Skeletal muscle tissue (tissue), 4 donors: ENCODE measurements around the gene NCF2. TPM values are rescaled to one million over a fixed set of nuclear protein-coding genes. Genes with fewer than 3 reads are reported as not detected.
A peak's percentile ranks its signal among the peaks of the same experiment; 100 is the strongest.
"Not testable (repeated sequence)": the region's sequence is repeated elsewhere in the genome, so short reads cannot be mapped to it uniquely, and the experiment has no call there.

Experiments used
- H3K27ac ChIP-seq: one replicate; pipeline ENCODE4 v1.7.0; 2013; ENCODE audit warnings: mild to moderate bottlenecking, low read depth, low read length, inconsistent platforms
- H3K27me3 ChIP-seq, 3 donors: one replicate each; pipeline ENCODE4 v1.7.0; 2013; ENCODE audit warnings: low read length in 3 of 3; ENCODE audit not compliant: control insufficient read depth in 3 of 3, insufficient read depth in 3 of 3
- H3K36me3 ChIP-seq, 3 donors: one replicate each; pipeline ENCODE4 v1.7.0; 2013; ENCODE audit warnings: low read length in 3 of 3; ENCODE audit not compliant: control insufficient read depth in 3 of 3, insufficient read depth in 3 of 3
- H3K4me1 ChIP-seq, 3 donors: one replicate each; pipeline ENCODE4 v1.7.0; 2013; ENCODE audit warnings: low read length in 3 of 3, mild to moderate bottlenecking in 3 of 3; ENCODE audit not compliant: control insufficient read depth in 3 of 3, insufficient read depth in 3 of 3
- H3K4me3 ChIP-seq, 3 donors: one replicate each; pipeline ENCODE4 v1.7.0; 2013; ENCODE audit warnings: low read length in 3 of 3
- H3K9ac ChIP-seq, 3 donors: one replicate each; pipeline ENCODE4 v1.7.0; 2013; ENCODE audit warnings: low read length in 3 of 3, mild to moderate bottlenecking in 3 of 3, moderate library complexity in 2 of 3, low read depth in 1 of 3
- H3K9me3 ChIP-seq, 3 donors: one replicate each; pipeline ENCODE4 v1.7.0; 2013; ENCODE audit warnings: low read length in 3 of 3; ENCODE audit not compliant: control insufficient read depth in 3 of 3
- total RNA-seq: library from RNA; depleted of rRNA; stranded (reverse); fragments of >200 nt; gene quantifications from one replicate; pipeline ENCODE4 v1.2.3, GENCODE V29; 2014
- donor health status: Osteomylitis.

The NCF2 gene
- total RNA-seq, 1 donor from 2014 or later = 8.9 TPM

DNA sequence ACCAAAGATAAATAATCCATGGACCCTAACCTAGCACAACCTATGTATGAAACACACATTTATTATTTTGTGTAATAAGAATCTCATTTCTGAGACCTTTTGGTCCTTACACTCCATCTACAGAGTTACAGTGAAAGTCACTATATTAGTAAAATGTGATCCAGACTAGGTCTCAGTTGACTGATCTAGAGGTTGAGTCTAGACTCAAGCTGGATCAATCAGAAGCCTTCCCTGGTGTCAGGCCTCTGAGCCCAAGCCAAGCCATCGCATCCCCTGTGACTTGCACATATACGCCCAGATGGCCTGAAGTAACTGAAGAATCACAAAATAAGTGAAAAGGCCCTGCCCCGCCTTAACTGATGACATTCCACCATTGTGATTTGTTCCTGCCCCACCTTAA lies 22.7 kb upstream of the NCF2 start:
- not testable (repeated sequence) for H3K27me3 ChIP-seq, H3K27ac ChIP-seq, H3K9me3 ChIP-seq, H3K9ac ChIP-seq, H3K4me3 ChIP-seq, H3K36me3 ChIP-seq
- H3K4me1 ChIP-seq = peaks cover 0 to 11% (median 2%) of the 10 kb centered on the region in 3 donors

- Histone ChIP-seq H3K27me3 (no peaks in the 10 kb centered on the region), H3K9ac (no peak overlapping the region), H3K36me3 (no peaks in the 10 kb centered on the region), H3K4me1 (peaks cover 0 to 11% (median 2%) of the 10 kb centered on the region in 3 donors), H3K9me3 (no peaks in the 10 kb centered on the region), H3K4me3 (no peak overlapping the region), H3K27ac (no peak overlapping the region)
These were observed 22.1 kb upstream of the NCF2 start for GRCh38 chr1:183612407-183612806.

DNA sequence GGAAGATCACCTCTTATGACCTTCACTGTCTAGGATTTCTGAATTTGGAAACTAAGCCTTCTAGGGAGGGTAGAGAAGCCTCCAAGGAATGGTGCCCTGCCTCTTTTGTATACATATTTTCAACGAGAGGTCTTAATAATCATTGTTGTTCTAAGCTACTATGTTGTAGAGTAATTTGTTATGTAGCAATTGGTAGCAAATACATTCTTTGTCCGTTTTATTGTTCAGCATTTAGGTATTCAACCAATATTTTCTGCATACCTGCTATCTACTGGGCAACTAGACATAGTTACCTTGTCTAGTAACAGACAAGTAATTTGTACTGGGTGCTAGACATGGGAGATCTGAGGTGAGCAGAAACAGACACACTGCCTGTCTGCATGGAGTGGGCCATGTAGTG lies 20.8 kb upstream of the NCF2 start:
- H3K27me3 ChIP-seq = no peaks in the 10 kb centered on the region
- H3K36me3 ChIP-seq = no peaks in the 10 kb centered on the region
- H3K4me3 ChIP-seq = no peak overlapping the region
- H3K4me1 ChIP-seq = peaks cover 0 to 11% (median 2%) of the 10 kb centered on the region in 3 donors
- H3K9ac ChIP-seq = no peak overlapping the region
- no peaks in the 10 kb centered on the region for H3K9me3 ChIP-seq
- no peak overlapping the region for H3K27ac ChIP-seq

DNA sequence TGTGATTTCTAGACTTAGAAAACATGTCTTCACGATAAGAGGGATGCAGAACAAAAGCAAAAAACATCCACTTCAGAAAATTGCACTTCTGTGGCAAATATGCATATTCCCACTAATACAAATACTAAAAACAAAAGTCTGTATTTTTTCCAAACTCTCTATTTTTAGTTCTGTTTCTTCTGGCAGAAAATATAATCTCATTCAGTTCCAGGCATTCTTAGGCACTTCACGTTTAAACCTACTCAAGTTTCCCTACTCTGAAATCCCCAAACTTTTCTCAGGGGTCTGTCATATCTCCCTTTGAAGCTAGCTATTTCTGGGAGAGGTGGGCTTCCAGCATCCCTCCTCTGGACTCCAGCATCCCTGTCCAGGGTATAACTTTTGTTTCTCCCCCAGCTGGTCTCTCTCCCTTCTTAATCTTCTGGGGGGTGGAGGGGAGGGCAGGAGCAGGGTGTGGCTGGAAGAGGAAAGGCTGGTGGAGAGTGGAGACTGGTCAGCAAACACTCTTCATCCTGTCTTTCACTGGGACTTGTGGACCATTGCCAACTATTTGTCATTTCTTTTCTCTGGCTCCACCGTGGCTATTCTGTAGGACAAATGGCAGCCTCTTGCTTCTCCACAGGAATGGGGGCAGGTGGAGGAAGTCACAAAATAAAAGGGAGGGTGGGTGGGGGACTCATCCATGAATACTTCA lies 19.6 kb upstream of the NCF2 start:
- Histone ChIP-seq H3K9me3 (no peaks in the 10 kb centered on the region), H3K27ac (peak overlapping the region; percentile 32), H3K36me3 (no peaks in the 10 kb centered on the region), H3K4me3 (no peak overlapping the region), H3K9ac (no peak overlapping the region), H3K4me1 (peaks cover 0 to 11% (median 2%) of the 10 kb centered on the region in 3 donors), H3K27me3 (no peaks in the 10 kb centered on the region)

DNA sequence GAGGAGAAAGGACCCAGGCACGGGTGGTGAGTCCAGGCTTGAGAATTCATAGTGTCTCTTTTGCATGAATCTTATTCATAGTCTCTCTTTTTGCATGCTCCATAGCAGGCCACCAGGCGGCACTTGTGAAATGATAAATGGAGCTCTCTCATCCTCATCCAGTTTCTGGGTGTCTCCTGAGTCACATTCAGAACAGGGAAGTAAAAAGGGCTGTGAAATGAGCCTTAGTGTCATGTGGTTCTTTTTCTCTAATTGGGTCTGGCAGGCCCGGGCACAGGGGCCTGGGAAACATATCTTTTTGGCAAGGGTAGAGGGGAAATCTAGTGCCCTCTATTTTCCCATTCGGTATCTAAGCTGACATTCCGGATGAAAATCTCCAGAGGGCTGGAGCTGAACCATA lies 19.1 kb upstream of the NCF2 start:
- Histone ChIP-seq H3K36me3 (no peaks in the 10 kb centered on the region), H3K4me1 (peaks cover 0 to 11% (median 2%) of the 10 kb centered on the region in 3 donors), H3K9me3 (no peaks in the 10 kb centered on the region), H3K27me3 (no peaks in the 10 kb centered on the region), H3K4me3 (peak overlapping the region in 1 of 3 donors; percentile 30), H3K9ac (peak overlapping the region in 1 of 3 donors; percentile 33), H3K27ac (peak overlapping the region; percentile 32)

- Histone ChIP-seq H3K9me3 (no peaks in the 10 kb centered on the region), H3K4me1 (peaks cover 0 to 11% (median 2%) of the 10 kb centered on the region in 3 donors), H3K27me3 (no peaks in the 10 kb centered on the region), H3K4me3 (no peak overlapping the region), H3K27ac (no peak overlapping the region), H3K9ac (no peak overlapping the region), H3K36me3 (no peaks in the 10 kb centered on the region)
These were observed 17.2 kb upstream of the NCF2 start for GRCh38 chr1:183607322-183607980.

DNA sequence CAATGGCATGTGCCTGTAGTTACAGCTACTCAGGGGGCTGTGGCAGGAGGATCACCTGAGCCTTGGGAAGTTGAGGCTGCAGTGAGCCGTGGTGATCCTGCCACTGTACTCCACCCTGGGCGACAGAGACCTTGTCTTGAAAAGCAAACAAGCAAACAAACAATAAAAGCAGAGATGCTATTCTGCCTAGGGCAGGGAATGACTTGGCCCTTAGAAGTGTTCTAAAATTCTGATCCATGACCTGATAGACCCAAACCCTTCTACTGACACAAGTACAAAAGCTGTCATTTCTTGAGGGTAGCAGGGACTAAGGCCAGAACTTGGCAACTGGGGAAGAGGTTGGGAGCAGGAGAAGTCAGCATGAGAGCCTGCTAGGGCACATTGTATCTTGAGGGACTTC lies 15.6 kb upstream of the NCF2 start:
- Histone ChIP-seq H3K9ac (no peak overlapping the region), H3K9me3 (no peaks in the 10 kb centered on the region), H3K4me1 (peaks cover 0 to 11% (median 2%) of the 10 kb centered on the region in 3 donors), H3K36me3 (no peaks in the 10 kb centered on the region), H3K4me3 (no peak overlapping the region), H3K27ac (no peak overlapping the region), H3K27me3 (no peaks in the 10 kb centered on the region)

DNA sequence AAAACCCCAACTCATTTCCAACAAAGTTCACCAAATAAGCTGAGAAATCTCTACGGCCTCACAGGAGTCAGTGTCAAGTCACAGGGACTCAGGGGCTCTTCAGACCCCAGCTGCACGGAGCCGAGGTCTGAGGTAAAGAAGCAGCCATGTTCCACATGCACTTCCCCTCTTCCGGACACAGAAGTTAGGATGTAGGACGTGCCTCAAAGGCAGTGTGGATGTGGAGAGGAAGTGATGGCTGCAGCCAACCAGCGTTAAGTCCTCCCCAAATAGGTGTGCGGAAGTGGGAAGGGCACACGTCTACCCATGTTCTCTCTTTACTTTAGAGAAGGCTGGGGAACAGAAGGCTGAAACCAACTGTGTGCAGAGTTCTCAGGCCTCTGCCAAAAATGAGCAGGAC lies 14.6 kb upstream of the NCF2 start:
- peaks cover 0 to 5% (median 2%) of the 10 kb centered on the region in 3 donors for H3K4me1 ChIP-seq

DNA sequence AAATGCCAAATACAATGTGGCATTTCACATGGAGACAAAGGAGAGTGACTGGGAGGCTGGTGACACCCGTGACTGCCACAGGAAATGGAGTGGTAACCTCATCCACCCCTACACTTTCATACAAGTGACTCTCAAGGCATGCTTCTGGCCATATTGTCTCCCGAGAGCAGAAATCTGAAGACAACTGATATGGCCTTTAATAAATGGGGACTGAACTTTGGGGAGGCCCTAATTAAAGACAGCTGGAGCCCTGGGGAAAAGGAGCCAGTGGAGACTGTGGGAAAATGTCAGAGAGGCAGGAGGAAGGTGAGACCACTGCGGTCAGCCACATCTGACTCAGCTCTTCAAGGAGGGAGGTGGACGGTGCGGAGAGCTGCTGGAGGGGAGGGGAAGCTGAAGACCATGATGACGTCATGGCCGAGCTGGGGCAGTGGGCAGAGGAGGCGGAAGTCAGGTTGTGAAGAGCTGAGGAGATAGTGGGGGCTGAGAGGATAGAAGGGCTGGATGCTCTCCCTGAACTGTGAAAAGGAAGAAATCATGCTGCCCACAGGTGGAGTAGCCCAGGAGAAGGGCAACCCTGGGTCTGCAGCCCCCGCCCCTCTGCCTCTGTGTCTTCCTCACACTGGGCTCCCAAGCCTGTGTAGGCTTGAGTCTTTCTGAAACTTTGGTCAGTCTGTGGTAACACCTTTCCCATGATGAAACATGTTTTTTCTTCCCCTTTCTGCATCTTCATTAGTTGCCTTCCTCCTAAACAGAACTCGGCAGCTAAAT lies 14.0 kb upstream of the NCF2 start:
- Histone ChIP-seq H3K36me3 (no peaks in the 10 kb centered on the region), H3K27me3 (no peaks in the 10 kb centered on the region), H3K9ac (no peak overlapping the region), H3K27ac (no peak overlapping the region), H3K4me3 (no peak overlapping the region), H3K9me3 (no peaks in the 10 kb centered on the region), H3K4me1 (peaks cover 0 to 4% (median 2%) of the 10 kb centered on the region in 3 donors)

More for the DNA sequence above, 14.6 kb upstream of the NCF2 start:
- Histone ChIP-seq H3K9ac (no peak overlapping the region), H3K4me3 (no peak overlapping the region), H3K36me3 (no peaks in the 10 kb centered on the region), H3K27ac (no peak overlapping the region), H3K27me3 (no peaks in the 10 kb centered on the region), H3K9me3 (no peaks in the 10 kb centered on the region)

GRCh38 chr1:183602510-183602909 lies 12.3 kb upstream of the NCF2 start:
- no peak overlapping the region for H3K9ac ChIP-seq
- H3K27ac ChIP-seq = no peak overlapping the region
- H3K27me3 ChIP-seq = no peaks in the 10 kb centered on the region
- no peaks in the 10 kb centered on the region for H3K4me1 ChIP-seq
- H3K36me3 ChIP-seq = no peaks in the 10 kb centered on the region
- no peaks in the 10 kb centered on the region for H3K9me3 ChIP-seq
- H3K4me3 ChIP-seq = no peak overlapping the region
